Suprapubic skin (tissue), 4 donors: ENCODE measurements around the gene SYNE3.

Source experiments
- EP300 ChIP-seq: sonication (generic); formaldehyde crosslinking; IDR thresholded peaks from one replicate; pipeline ENCODE4 v1.6.1; 2017; ENCODE audit warnings: antibody characterized with exemption
- POLR2A ChIP-seq, 2 donors: fragments of 450-650 bp; IDR thresholded peaks; one replicate each; pipeline ENCODE4 v1.6.1; 2017; ENCODE audit warnings: antibody characterized with exemption in 2 of 2, mild to moderate bottlenecking in 2 of 2, moderate library complexity in 2 of 2
- POLR2AphosphoS5 ChIP-seq, 3 donors: sonication (generic); formaldehyde crosslinking; IDR thresholded peaks; one replicate each; pipeline ENCODE4 v1.6.1; 2017; ENCODE audit warnings: antibody characterized with exemption in 3 of 3
- TF ChIP-seq, protein P1 (sequence below), 2 donors: fragments of 200-600 bp in 1 of 2; fragments of 450-650 bp in 1 of 2; sonication (generic) in 1 of 2; IDR thresholded peaks; one replicate each; pipeline ENCODE4 v1.5.1; 2016 to 2019; ENCODE audit warnings: antibody characterized with exemption in 2 of 2, mild to moderate bottlenecking in 1 of 2, moderate library complexity in 1 of 2

- TF ChIP-seq POLR2A (IDR thresholded peaks at IDR 0.05) (no peak), EP300 (no peak), POLR2AphosphoS5 (IDR thresholded peaks at IDR 0.05) (no peak)
- TF ChIP-seq, protein P1, sequence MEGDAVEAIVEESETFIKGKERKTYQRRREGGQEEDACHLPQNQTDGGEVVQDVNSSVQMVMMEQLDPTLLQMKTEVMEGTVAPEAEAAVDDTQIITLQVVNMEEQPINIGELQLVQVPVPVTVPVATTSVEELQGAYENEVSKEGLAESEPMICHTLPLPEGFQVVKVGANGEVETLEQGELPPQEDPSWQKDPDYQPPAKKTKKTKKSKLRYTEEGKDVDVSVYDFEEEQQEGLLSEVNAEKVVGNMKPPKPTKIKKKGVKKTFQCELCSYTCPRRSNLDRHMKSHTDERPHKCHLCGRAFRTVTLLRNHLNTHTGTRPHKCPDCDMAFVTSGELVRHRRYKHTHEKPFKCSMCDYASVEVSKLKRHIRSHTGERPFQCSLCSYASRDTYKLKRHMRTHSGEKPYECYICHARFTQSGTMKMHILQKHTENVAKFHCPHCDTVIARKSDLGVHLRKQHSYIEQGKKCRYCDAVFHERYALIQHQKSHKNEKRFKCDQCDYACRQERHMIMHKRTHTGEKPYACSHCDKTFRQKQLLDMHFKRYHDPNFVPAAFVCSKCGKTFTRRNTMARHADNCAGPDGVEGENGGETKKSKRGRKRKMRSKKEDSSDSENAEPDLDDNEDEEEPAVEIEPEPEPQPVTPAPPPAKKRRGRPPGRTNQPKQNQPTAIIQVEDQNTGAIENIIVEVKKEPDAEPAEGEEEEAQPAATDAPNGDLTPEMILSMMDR (IDR thresholded peaks at IDR 0.05), result no peak
Measured at GRCh38 chr14:95535226-95536021, 19.0 kb upstream of the SYNE3 start.
